Common myeloid progenitor, CD34-positive (primary cell): ENCODE measurements around the gene RIT2.
"Not testable (repeated sequence)": the region's sequence is repeated elsewhere in the genome, so short reads cannot be mapped to it uniquely, and the experiment has no call there.

Experiments used
- CTCF ChIA-PET: fragments of 350-600 bp; sonication (Branson Sonifier 250); formaldehyde crosslinking; loops from one replicate; lab custom pipeline; 2021; ENCODE audit warnings: antibody characterized with exemption; lab: Charles Lee
- POLR2A ChIA-PET: fragments of 350-600 bp; sonication (Branson Sonifier 250); formaldehyde crosslinking; loops from one replicate; lab custom pipeline; 2021; ENCODE audit warnings: antibody characterized with exemption; lab: Charles Lee
- DNase-seq, 3 donors: peaks; one replicate each; pipeline versions ENCODE4 v3.0.0 to v3.0.0-alpha.2; 2013
- H3K27ac ChIP-seq, 2 experiments: 1 replicate in 1 of 2; 2 replicates in 1 of 2; pipeline ENCODE4 v1.7.0; 2013; ENCODE audit warnings: inconsistent platforms in 2 of 2, low read length in 2 of 2, mild to moderate bottlenecking in 2 of 2, low read depth in 1 of 2, moderate library complexity in 1 of 2; ENCODE audit not compliant: severe bottlenecking in 2 of 2, insufficient read depth in 1 of 2, poor library complexity in 1 of 2
- H3K27me3 ChIP-seq, 5 experiments: replicated peaks in 2 of 5; 1 replicate in 3 of 5; 2 replicates in 2 of 5; pipeline versions ENCODE4 v1.6.1 to v1.7.0; 2013; ENCODE audit warnings: low read length in 4 of 5, mild to moderate bottlenecking in 2 of 5, moderate library complexity in 2 of 5, inconsistent platforms in 1 of 5; ENCODE audit not compliant: insufficient read depth in 5 of 5, control insufficient read depth in 4 of 5
- H3K36me3 ChIP-seq, 4 experiments: 1 replicate in 2 of 4; 2 replicates in 2 of 4; pipeline versions ENCODE4 v1.6.1 to v1.7.0; 2013; ENCODE audit warnings: low read length in 3 of 4, control low read depth in 1 of 4, mild to moderate bottlenecking in 1 of 4; ENCODE audit not compliant: control insufficient read depth in 4 of 4, insufficient read depth in 4 of 4
- H3K4me1 ChIP-seq, 4 experiments: 1 replicate in 3 of 4; 2 replicates in 1 of 4; pipeline versions ENCODE4 v1.6.1 to v1.7.1; 2013; ENCODE audit warnings: low read length in 3 of 4, mild to moderate bottlenecking in 3 of 4, control low read depth in 1 of 4, inconsistent platforms in 1 of 4, moderate library complexity in 1 of 4; ENCODE audit not compliant: control insufficient read depth in 4 of 4, insufficient read depth in 4 of 4; ENCODE audit errors: control extremely low read depth in 1 of 4
- H3K4me3 ChIP-seq, 7 experiments: 1 replicate in 4 of 7; 2 replicates in 3 of 7; pipeline versions ENCODE4 v1.5.1 to v1.7.0; 2013; ENCODE audit warnings: mild to moderate bottlenecking in 7 of 7, low read length in 6 of 7, moderate library complexity in 6 of 7, inconsistent platforms in 2 of 7, low read depth in 2 of 7, control low read depth in 1 of 7; ENCODE audit not compliant: insufficient read depth in 4 of 7, control insufficient read depth in 1 of 7; ENCODE audit errors: extremely low read depth in 1 of 7
- H3K9me3 ChIP-seq, 5 experiments: 1 replicate in 4 of 5; 2 replicates in 1 of 5; pipeline versions ENCODE4 v1.6.1 to v1.7.1; 2013; ENCODE audit warnings: low read length in 4 of 5, mild to moderate bottlenecking in 2 of 5, inconsistent platforms in 1 of 5, low read depth in 1 of 5, moderate library complexity in 1 of 5; ENCODE audit not compliant: control insufficient read depth in 4 of 5, insufficient read depth in 2 of 5; ENCODE audit errors: control extremely low read depth in 1 of 5
- WGBS: methylation state at CpG from one replicate; pipeline ENCODE4 v1.1.5; 2013; ENCODE audit not compliant: insufficient coverage; 5-methylcytosine and 5-hydroxymethylcytosine counted together

RIT2 gene

GRCh38 chr18:42745931-42746330, 369.6 kb downstream of the RIT2 start:
- no peak overlapping the region for H3K27ac ChIP-seq
- no peak overlapping the region for H3K4me3 ChIP-seq
- no peak for DNase-seq
- H3K9me3 ChIP-seq = no peaks in the 10 kb centered on the region
- H3K4me1 ChIP-seq = no peaks in the 10 kb centered on the region
- CTCF ChIA-PET = no interaction called here
- H3K36me3 ChIP-seq = no peaks in the 10 kb centered on the region
- POLR2A ChIA-PET = no interaction called here
- no peaks in the 10 kb centered on the region for H3K27me3 ChIP-seq

DNA sequence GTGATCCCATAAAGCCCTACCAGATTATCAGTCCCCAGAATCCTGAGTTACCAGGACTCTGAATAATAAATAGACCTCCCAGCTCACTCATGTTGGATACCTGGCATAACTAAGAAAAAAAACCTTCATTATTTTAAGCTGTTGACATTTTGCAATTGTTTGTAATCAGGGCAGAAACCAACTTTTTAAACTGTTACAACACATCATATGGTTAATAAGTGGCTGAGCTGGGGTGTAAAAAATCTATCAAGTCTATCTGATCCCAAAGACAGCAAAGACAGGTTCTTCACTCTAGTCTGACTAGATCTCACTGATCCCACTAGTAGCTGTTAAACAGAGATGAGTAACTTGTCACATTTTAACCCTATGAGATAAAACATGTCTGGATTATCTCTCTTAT, 370.3 kb downstream of the RIT2 start:
- Histone ChIP-seq H3K27me3 (no peaks in the 10 kb centered on the region), H3K36me3 (no peaks in the 10 kb centered on the region), H3K4me3 (no peak overlapping the region), H3K9me3 (no peaks in the 10 kb centered on the region), H3K27ac (no peak overlapping the region), H3K4me1 (no peaks in the 10 kb centered on the region)
- DNase-seq = no peak
- ChIA-PET POLR2A (no interaction called here), CTCF (no interaction called here)

DNA sequence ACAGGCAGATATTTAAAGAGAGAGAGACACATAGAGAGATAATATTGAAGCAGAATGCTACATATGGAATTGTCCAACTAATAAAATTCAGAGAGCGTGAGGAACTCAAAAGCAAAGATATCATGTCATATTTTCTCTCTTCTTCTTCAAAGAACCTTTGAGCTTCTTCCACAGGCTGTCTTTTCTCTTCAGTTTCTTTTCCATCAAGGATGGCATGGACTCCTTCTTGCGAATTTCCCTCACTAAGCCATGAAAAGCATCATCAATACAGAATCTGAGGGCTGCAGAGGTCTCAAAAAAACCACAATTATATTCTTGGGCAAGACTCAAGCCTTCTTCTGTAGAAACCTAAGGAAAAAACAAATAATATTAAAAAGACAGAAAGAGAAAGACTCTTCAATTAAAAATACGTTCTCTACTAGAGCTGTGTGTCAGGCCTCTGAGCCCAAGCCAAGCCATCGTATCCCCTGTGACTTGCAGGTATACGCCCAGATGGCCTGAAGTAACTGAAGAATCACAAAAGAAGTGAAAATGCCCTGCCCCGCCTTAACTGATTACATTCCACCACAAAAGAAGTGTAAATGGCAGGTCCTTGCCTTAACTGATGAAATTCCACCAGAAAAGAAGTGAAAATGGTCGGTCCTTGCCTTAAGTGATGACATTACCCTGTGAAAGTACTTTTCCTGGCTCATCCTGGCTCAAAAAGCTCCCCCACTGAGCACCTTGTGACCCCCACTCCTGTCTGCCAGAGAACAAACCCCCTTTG, 371.9 kb downstream of the RIT2 start:
- Histone ChIP-seq H3K9me3 (no peaks in the 10 kb centered on the region), H3K4me3 (no peak overlapping the region), H3K4me1 (no peaks in the 10 kb centered on the region), H3K27me3 (no peaks in the 10 kb centered on the region), H3K27ac (no peak overlapping the region), H3K36me3 (no peaks in the 10 kb centered on the region)
- 59% methylated on average over 4 of the region's 7 CpGs for WGBS
- POLR2A ChIA-PET = no interaction called here
- CTCF ChIA-PET = no interaction called here
- no peak for DNase-seq

DNA sequence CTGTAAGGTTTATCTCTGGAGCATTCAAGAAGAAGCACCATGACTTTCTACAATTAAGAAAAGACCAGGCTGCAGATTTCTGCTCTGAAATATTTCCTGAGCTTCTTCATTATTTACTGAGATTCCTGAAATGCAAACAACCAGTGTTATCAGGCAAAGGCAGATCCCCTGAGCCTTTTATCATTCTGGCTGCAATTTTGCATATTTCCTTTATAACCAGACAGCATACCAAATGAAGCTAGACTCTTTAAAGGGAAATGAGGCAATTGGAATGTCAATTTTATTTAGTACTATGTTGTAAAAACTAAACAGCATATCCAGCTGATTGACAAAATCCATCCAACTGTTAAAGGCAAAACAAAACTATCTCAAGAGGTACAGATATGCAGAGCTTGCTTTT, 372.5 kb downstream of the RIT2 start:
- ChIA-PET CTCF (interaction anchor here (0.8 kb wide), 1 partner anchor 22 kb away, joined by 4 read pairs; no protein-coding TSS in a partner anchor), POLR2A (no interaction called here)
- Histone ChIP-seq H3K9me3 (no peaks in the 10 kb centered on the region), H3K27me3 (no peaks in the 10 kb centered on the region), H3K36me3 (no peaks in the 10 kb centered on the region), H3K4me3 (no peak overlapping the region), H3K4me1 (no peaks in the 10 kb centered on the region), H3K27ac (no peak overlapping the region)
- no peak for DNase-seq

GRCh38 chr18:42742474-42742873, 373.0 kb downstream of the RIT2 start:
- no peak for DNase-seq
- ChIA-PET POLR2A (no interaction called here), CTCF (interaction anchor here (0.8 kb wide), 1 partner anchor 22 kb away, joined by 4 read pairs; no protein-coding TSS in a partner anchor)
- Histone ChIP-seq H3K27ac (no peak overlapping the region), H3K4me3 (no peak overlapping the region), H3K27me3 (no peaks in the 10 kb centered on the region), H3K4me1 (no peaks in the 10 kb centered on the region), H3K36me3 (no peaks in the 10 kb centered on the region), H3K9me3 (no peaks in the 10 kb centered on the region)

DNA sequence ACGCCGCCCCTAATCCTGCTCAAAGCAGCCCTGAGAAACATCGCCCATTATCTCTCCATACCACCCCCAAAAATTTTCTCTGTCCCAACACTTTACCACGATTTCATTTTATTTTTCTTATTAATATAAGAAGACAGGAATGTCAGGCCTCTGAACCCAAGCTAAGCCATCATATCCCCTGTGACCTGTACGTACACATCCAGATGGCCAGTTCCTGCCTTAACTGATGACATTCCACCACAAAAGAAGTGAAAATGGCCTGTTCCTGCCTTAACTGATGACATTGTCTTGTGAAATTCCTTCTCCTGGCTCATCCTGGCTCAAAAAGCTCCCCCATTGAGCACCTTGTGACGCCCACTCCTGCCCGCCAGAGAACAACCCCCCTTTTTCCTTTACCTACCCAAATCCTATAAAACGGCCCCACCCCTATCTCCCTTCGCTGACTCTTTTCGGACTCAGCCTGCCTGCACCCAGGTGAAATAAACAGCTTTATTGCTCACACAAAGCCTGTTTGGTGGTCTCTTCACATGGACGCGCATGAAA, 373.6 kb downstream of the RIT2 start:
- H3K27ac ChIP-seq, POLR2A ChIA-PET, H3K27me3 ChIP-seq, H3K9me3 ChIP-seq, H3K4me3 ChIP-seq, H3K4me1 ChIP-seq, H3K36me3 ChIP-seq, DNase-seq, CTCF ChIA-PET: not testable (repeated sequence)
- WGBS = 92% methylated on average over 9 of the region's 12 CpGs

GRCh38 chr18:42741299-42741698, 374.2 kb downstream of the RIT2 start:
- H3K27me3 ChIP-seq, H3K27ac ChIP-seq, DNase-seq, H3K36me3 ChIP-seq, POLR2A ChIA-PET, CTCF ChIA-PET, H3K9me3 ChIP-seq, H3K4me3 ChIP-seq, H3K4me1 ChIP-seq: not testable (repeated sequence)
- 88% methylated on average over 1 of the region's 2 CpGs for WGBS
